Uterus (tissue), 4 donors: ENCODE data around the gene HDAC4. TPM values are rescaled to one million over a fixed set of nuclear protein-coding genes. Genes with fewer than 3 reads are reported as not detected.

Source experiments
- DNase-seq, 2 donors: peaks; one replicate each; pipeline ENCODE4 v3.0.0-alpha.2; 2019 to 2020
- H3K27ac ChIP-seq, 2 donors: fragments of 200-600 bp; sonication (generic); 1 replicate in 1 of 2; 2 replicates in 1 of 2; pipeline ENCODE4 v1.5.1; 2016 to 2018
- H3K27me3 ChIP-seq, 2 donors: fragments of 200-600 bp; sonication (generic); one replicate each; pipeline ENCODE4 v1.5.1; 2018 to 2019; ENCODE audit warnings: control low read depth in 1 of 2
- H3K36me3 ChIP-seq, 2 donors: fragments of 200-600 bp; sonication (generic); one replicate each; pipeline ENCODE4 v1.5.1; 2019; ENCODE audit warnings: control low read depth in 1 of 2
- H3K4me1 ChIP-seq, 2 donors: fragments of 200-600 bp; sonication (generic); one replicate each; pipeline ENCODE4 v1.5.1; 2018 to 2019; ENCODE audit warnings: control low read depth in 1 of 2
- H3K4me3 ChIP-seq, 2 donors: fragments of 200-600 bp; sonication (generic); 1 replicate in 1 of 2; 2 replicates in 1 of 2; pipeline ENCODE4 v1.5.1; 2018 to 2019; ENCODE audit warnings: mild to moderate bottlenecking in 1 of 2
- H3K9me3 ChIP-seq, 2 donors: fragments of 200-600 bp; sonication (generic); one replicate each; pipeline ENCODE4 v1.5.1; 2019; ENCODE audit warnings: control low read depth in 1 of 2
- CTCF ChIP-seq, 4 experiments: fragments of 200-600 bp in 2 of 4; fragments of 450-650 bp in 2 of 4; sonication (generic) in 2 of 4; IDR thresholded peaks; one replicate each; pipeline ENCODE4 v1.5.1; 2016 to 2019; ENCODE audit warnings: antibody characterized with exemption in 4 of 4, mild to moderate bottlenecking in 2 of 4, moderate library complexity in 1 of 4
- POLR2A ChIP-seq, 2 donors: fragments of 450-650 bp; IDR thresholded peaks; one replicate each; pipeline ENCODE4 v1.6.1; 2016; ENCODE audit warnings: antibody characterized with exemption in 2 of 2, mild to moderate bottlenecking in 1 of 2, moderate library complexity in 1 of 2
- intact Hi-C: fragments of 100-400 bp; cut with DNase I; formaldehyde crosslinking; loops from one replicate; pipeline ENCODE4 v1.15.1; 2023; ENCODE audit warnings: low total_unique reads
- total RNA-seq, 4 donors: library from RNA; depleted of rRNA in 3 of 4; stranded (reverse); fragments of >200 nt in 3 of 4; gene quantifications; one replicate each; pipeline versions ENCODE4 v1.1.0 to v1.2.4, GENCODE V29; 2014 to 2023
- donor health status: DM: yes; HTN: yes; CAD: no.

HDAC4 gene
- total RNA-seq, 4 donors from 2014 or later = 42.1 to 91.5 (median 73.4) TPM

- H3K4me3 ChIP-seq = no peak overlapping the region
- H3K27ac ChIP-seq = peak overlapping the region; percentile 55 to 64
- TF ChIP-seq POLR2A (IDR thresholded peaks at IDR 0.05) = no peak
- no peak for TF ChIP-seq CTCF (IDR thresholded peaks at IDR 0.05)
- H3K4me1 ChIP-seq = no peaks in the 10 kb centered on the region
- intact Hi-C loops = no loop called here
- H3K36me3 ChIP-seq = no peaks in the 10 kb centered on the region
- no peaks in the 10 kb centered on the region for H3K27me3 ChIP-seq
- no peak for DNase-seq
- no peaks in the 10 kb centered on the region for H3K9me3 ChIP-seq
These were observed 43.1 kb upstream of the HDAC4 start for GRCh38 chr2:239443666-239444567.

- Histone ChIP-seq H3K4me1 (no peaks in the 10 kb centered on the region), H3K27me3 (no peaks in the 10 kb centered on the region), H3K36me3 (no peaks in the 10 kb centered on the region), H3K27ac (no peak overlapping the region), H3K4me3 (no peak overlapping the region), H3K9me3 (no peaks in the 10 kb centered on the region)
- no peak for TF ChIP-seq CTCF (IDR thresholded peaks at IDR 0.05)
- TF ChIP-seq POLR2A (IDR thresholded peaks at IDR 0.05) = no peak
- DNase-seq = no peak
- intact Hi-C loops = no loop called here
These were observed 42.3 kb upstream of the HDAC4 start for GRCh38 chr2:239443102-239443620.

- DNase-seq = no peak
- H3K36me3 ChIP-seq = no peaks in the 10 kb centered on the region
- no peak for TF ChIP-seq POLR2A (IDR thresholded peaks at IDR 0.05)
- no peak for TF ChIP-seq CTCF (IDR thresholded peaks at IDR 0.05)
- no peaks in the 10 kb centered on the region for H3K9me3 ChIP-seq
- intact Hi-C loops = no loop called here
- no peak overlapping the region for H3K27ac ChIP-seq
- H3K4me3 ChIP-seq = no peak overlapping the region
- no peaks in the 10 kb centered on the region for H3K27me3 ChIP-seq
- H3K4me1 ChIP-seq = no peaks in the 10 kb centered on the region
These were observed 41.4 kb upstream of the HDAC4 start for GRCh38 chr2:239442192-239442591.

GRCh38 chr2:239441261-239442078 lies 40.6 kb upstream of the HDAC4 start:
- H3K9me3 ChIP-seq = no peaks in the 10 kb centered on the region
- no peaks in the 10 kb centered on the region for H3K36me3 ChIP-seq
- DNase-seq = no peak
- H3K27me3 ChIP-seq = no peaks in the 10 kb centered on the region
- no peak overlapping the region for H3K4me3 ChIP-seq
- no peaks in the 10 kb centered on the region for H3K4me1 ChIP-seq
- TF ChIP-seq POLR2A (IDR thresholded peaks at IDR 0.05) (no peak), CTCF (IDR thresholded peaks at IDR 0.05) (no peak)
- intact Hi-C loops = no loop called here
- no peak overlapping the region for H3K27ac ChIP-seq
